Renal cortex interstitium (tissue), 15 donors: ENCODE data around the gene FAHD2A. TPM values are rescaled to one million over a fixed set of nuclear protein-coding genes. Genes with fewer than 3 reads are reported as not detected.
"Not testable (repeated sequence)": the region's sequence is repeated elsewhere in the genome, so short reads cannot be mapped to it uniquely, and the experiment has no call there.

ENCODE experiments used
- DNase-seq, 11 donors: peaks; one replicate each; pipeline ENCODE4 v3.0.0-alpha.2; 2013; ENCODE audit warnings: low read depth in 9 of 11, low spot score in 4 of 11; ENCODE audit errors: extremely low read depth in 1 of 11
- long read RNA-seq, 16 experiments: transcript quantifications; one replicate each; lab custom pipeline, GENCODE V29; 2026
- polyA plus RNA-seq, 3 donors: library from polyadenylated mRNA; unstranded; fragments of 120-200 nt; gene quantifications; one replicate each; pipeline ENCODE4 v1.2.1, GENCODE V29; 2013; ENCODE audit not compliant: insufficient read length in 3 of 3

Gene FAHD2A
- polyA plus RNA-seq: 10 to 100 TPM; 33.6 to 53.8 (median 43.0) TPM
- long read RNA-seq, donor 1, full-length matches to known transcripts: 10 of 10 reads
- long read RNA-seq, donor 1, partial matches to known transcripts: 0 of 10 reads
- long read RNA-seq, donor 1, other reads (novel, unspliced or antisense): 0 of 10 reads
- long read RNA-seq, donor 2, full-length matches to known transcripts: 7 of 7 reads
- long read RNA-seq, donor 2, partial matches to known transcripts: 0 of 7 reads
- long read RNA-seq, donor 2, other reads (novel, unspliced or antisense): 0 of 7 reads
- long read RNA-seq, donor 3, full-length matches to known transcripts: 12 of 18 reads
- long read RNA-seq, donor 3, partial matches to known transcripts: 6 of 18 reads
- long read RNA-seq, donor 3, other reads (novel, unspliced or antisense): 0 of 18 reads
- long read RNA-seq, donor 4, full-length matches to known transcripts: 8 of 8 reads
- long read RNA-seq, donor 4, partial matches to known transcripts: 0 of 8 reads
- long read RNA-seq, donor 4, other reads (novel, unspliced or antisense): 0 of 8 reads
- long read RNA-seq, donor 5: 0 reads
- long read RNA-seq, donor 6, full-length matches to known transcripts: 7 of 13 reads
- long read RNA-seq, donor 6, partial matches to known transcripts: 6 of 13 reads
- long read RNA-seq, donor 6, other reads (novel, unspliced or antisense): 0 of 13 reads
- long read RNA-seq, donor 7, full-length matches to known transcripts: 16 of 16 reads
- long read RNA-seq, donor 7, partial matches to known transcripts: 0 of 16 reads
- long read RNA-seq, donor 7, other reads (novel, unspliced or antisense): 0 of 16 reads
- long read RNA-seq, donor 8, full-length matches to known transcripts: 12 of 12 reads
- long read RNA-seq, donor 8, partial matches to known transcripts: 0 of 12 reads
- long read RNA-seq, donor 8, other reads (novel, unspliced or antisense): 0 of 12 reads
- long read RNA-seq, donor 9, full-length matches to known transcripts: 9 of 9 reads
- long read RNA-seq, donor 9, partial matches to known transcripts: 0 of 9 reads
- long read RNA-seq, donor 9, other reads (novel, unspliced or antisense): 0 of 9 reads
- long read RNA-seq, donor 10, full-length matches to known transcripts: 7 of 7 reads
- long read RNA-seq, donor 10, partial matches to known transcripts: 0 of 7 reads
- long read RNA-seq, donor 10, other reads (novel, unspliced or antisense): 0 of 7 reads
- long read RNA-seq, donor 11, full-length matches to known transcripts: 11 of 11 reads
- long read RNA-seq, donor 11, partial matches to known transcripts: 0 of 11 reads
- long read RNA-seq, donor 11, other reads (novel, unspliced or antisense): 0 of 11 reads
- long read RNA-seq, donor 12, full-length matches to known transcripts: 6 of 6 reads
- long read RNA-seq, donor 12, partial matches to known transcripts: 0 of 6 reads
- long read RNA-seq, donor 12, other reads (novel, unspliced or antisense): 0 of 6 reads
- long read RNA-seq, donor 13, full-length matches to known transcripts: 11 of 11 reads
- long read RNA-seq, donor 13, partial matches to known transcripts: 0 of 11 reads
- long read RNA-seq, donor 13, other reads (novel, unspliced or antisense): 0 of 11 reads
- long read RNA-seq, donor 14, full-length matches to known transcripts: 12 of 12 reads
- long read RNA-seq, donor 14, partial matches to known transcripts: 0 of 12 reads
- long read RNA-seq, donor 14, other reads (novel, unspliced or antisense): 0 of 12 reads
- long read RNA-seq, donor 15, full-length matches to known transcripts: 3 of 3 reads
- long read RNA-seq, donor 15, partial matches to known transcripts: 0 of 3 reads
- long read RNA-seq, donor 15, other reads (novel, unspliced or antisense): 0 of 3 reads
- long read RNA-seq, donor 16, full-length matches to known transcripts: 18 of 32 reads
- long read RNA-seq, donor 16, partial matches to known transcripts: 14 of 32 reads
- long read RNA-seq, donor 16, other reads (novel, unspliced or antisense): 0 of 32 reads

GRCh38 chr2:95402370-95403203 lies at the start of gene FAHD2A:
TSS of gene FAHD2A (plus strand) at chr2:95402708. CDS start at chr2:95405559, 2,851 bp downstream.
- peak; percentile 84 to 95 (median 92) for DNase-seq

GRCh38 chr2:95353055-95353575 lies 49.4 kb upstream of the FAHD2A start:
- DNase-seq: no peak

- DNase-seq: no peak
These were observed 48.7 kb upstream of the FAHD2A start for GRCh38 chr2:95353613-95354468.

GRCh38 chr2:95354469-95354901 lies 48.0 kb upstream of the FAHD2A start:
- DNase-seq: no peak

- no peak for DNase-seq
These were observed 47.6 kb upstream of the FAHD2A start for GRCh38 chr2:95354925-95355324.

GRCh38 chr2:95355486-95355885 lies 47.0 kb upstream of the FAHD2A start:
- DNase-seq: not testable (repeated sequence)

- DNase-seq: no peak
These were observed 45.4 kb upstream of the FAHD2A start for GRCh38 chr2:95356821-95357700.

- DNase-seq: no peak
These were observed 44.7 kb upstream of the FAHD2A start for GRCh38 chr2:95357717-95358280.

GRCh38 chr2:95359031-95359430 lies 43.5 kb upstream of the FAHD2A start:
- DNase-seq: no peak

GRCh38 chr2:95359501-95359930 lies 43.0 kb upstream of the FAHD2A start:
- no peak for DNase-seq

GRCh38 chr2:95361216-95361980 lies 41.1 kb upstream of the FAHD2A start:
- no peak for DNase-seq

GRCh38 chr2:95362486-95362885 lies 40.0 kb upstream of the FAHD2A start:
- no peak for DNase-seq

GRCh38 chr2:95366514-95366913 lies 36.0 kb upstream of the FAHD2A start:
- DNase-seq: no peak
